GM12864 (cell line): ENCODE measurements around the gene BMERB1.

ENCODE experiments used
- DNase-seq: peaks from one replicate; pipeline ENCODE4 v3.0.0-alpha.2; 2011; ENCODE audit warnings: low read depth
- H3K4me3 ChIP-seq: 2 replicates; pipeline ENCODE4 v1.5.1; 2011; ENCODE audit warnings: mild to moderate bottlenecking, low read depth, low read length, control low read depth
- CTCF ChIP-seq: IDR thresholded peaks from 2 replicates; pipeline ENCODE4 v1.5.1; 2011; ENCODE audit warnings: low read depth, mild to moderate bottlenecking, moderate library complexity, low read length, control low read depth, inconsistent platforms; ENCODE audit errors: missing control alignments

BMERB1 gene

DNA sequence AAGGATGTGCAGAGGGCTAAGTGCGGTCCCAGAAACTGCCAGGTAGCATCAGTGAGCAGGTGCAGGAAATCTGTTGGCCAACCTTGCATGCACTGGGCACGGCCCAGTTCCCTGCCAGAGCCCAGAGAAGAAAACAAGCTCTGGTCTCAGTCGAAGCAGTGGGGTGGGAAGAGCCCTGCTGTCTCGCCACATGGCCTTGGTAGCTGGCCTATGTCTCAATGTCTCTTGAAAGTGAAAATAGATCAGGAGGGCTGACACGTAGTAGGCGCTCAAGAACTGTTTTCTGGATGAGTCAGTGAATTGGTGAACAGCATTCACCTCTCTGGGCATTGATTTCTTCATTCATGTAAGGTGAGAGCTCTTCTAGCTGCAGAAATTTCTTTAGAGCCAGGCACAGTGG lies 118.1 kb downstream of the BMERB1 start:
- TF ChIP-seq CTCF, result no peak
- no peak overlapping the region for H3K4me3 ChIP-seq
- no peak for DNase-seq

- no peak for DNase-seq
- no peak for TF ChIP-seq CTCF
- no peak overlapping the region for H3K4me3 ChIP-seq
Observed at GRCh38 chr16:15553313-15554088, 119.1 kb downstream of the BMERB1 start.

GRCh38 chr16:15556130-15556529 lies 121.7 kb downstream of the BMERB1 start:
- DNase-seq, result no peak
- no peak for TF ChIP-seq CTCF
- H3K4me3 ChIP-seq, result no peak overlapping the region

- no peak for TF ChIP-seq CTCF
- no peak overlapping the region for H3K4me3 ChIP-seq
- DNase-seq, result no peak
Observed at GRCh38 chr16:15557258-15557657, 122.9 kb downstream of the BMERB1 start.

DNA sequence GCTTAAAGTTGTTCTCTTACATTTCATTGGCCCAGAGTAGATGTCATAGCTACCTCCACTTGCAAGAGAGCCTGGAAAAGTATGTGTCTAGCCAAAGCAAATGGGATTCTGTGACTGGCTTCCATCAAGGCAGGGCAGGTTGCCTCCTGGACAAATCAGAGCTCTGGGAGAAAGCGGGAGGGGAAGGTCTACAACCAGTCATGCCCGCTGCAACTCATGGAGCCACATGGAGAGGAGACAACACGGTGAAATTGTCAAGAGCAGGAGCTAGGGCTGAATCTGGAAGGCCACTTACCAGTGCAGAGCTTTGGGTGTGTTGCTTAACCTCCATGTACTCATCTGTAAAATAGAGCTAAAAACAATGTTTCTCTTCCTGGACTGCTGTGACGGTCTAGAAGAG lies 124.8 kb downstream of the BMERB1 start:
- no peak for DNase-seq
- TF ChIP-seq CTCF, result no peak
- H3K4me3 ChIP-seq, result no peak overlapping the region

DNA sequence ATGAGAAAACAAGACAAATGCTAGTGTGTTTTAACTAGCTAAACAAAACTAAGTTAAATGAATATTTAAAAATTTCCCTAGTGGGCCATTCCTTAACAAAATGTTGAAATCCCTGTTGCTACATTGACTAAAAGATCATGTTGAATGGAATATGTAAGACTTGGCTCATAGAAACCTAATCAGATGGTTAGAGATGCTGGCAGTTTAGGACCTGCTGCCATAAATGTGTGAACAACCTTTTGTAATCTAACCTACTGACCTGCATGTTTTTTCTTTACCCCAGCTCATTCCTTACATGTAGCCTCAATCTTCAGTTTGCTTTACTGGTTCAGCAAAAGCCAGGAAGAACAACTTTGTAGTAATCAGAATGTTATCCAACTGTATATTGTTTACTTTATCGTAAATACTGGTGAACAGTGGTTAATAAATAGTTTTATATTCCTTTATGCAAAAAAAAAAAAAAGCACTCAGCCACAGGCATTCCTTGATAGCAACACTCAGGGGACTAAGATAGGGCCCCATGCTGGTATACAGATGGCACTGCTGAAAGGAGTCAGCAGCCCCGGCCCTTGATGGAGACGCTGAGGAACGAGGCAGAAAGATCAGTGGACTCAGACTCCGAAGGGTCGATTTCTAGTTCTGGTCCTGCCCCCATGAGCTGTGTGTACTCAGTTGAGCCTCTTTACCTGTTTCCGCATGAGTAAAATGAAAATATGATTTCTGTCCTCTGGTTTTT lies 130.4 kb downstream of the BMERB1 start:
- no peak for DNase-seq
- no peak overlapping the region for H3K4me3 ChIP-seq
- no peak for TF ChIP-seq CTCF
